GM21381 (cell line): ENCODE data around the gene PDILT.
"Not testable (repeated sequence)": the region's sequence is repeated elsewhere in the genome, so short reads cannot be mapped to it uniquely, and the experiment has no call there.

Experiments
- ATAC-seq: cut with Tn5 transposase; IDR thresholded peaks from one replicate; pipeline ENCODE4 v1.9.1; 2021; ENCODE audit warnings: mild to moderate bottlenecking, moderate library complexity; ENCODE audit not compliant: unreplicated experiment

PDILT gene

GRCh38 chr16:20404637-20405036, at the start of gene PDILT:
Gene PDILT (minus strand): TSS chr16:20404737. CDS start chr16:20399300, 5,437 bp downstream.
- no peak for ATAC-seq

DNA sequence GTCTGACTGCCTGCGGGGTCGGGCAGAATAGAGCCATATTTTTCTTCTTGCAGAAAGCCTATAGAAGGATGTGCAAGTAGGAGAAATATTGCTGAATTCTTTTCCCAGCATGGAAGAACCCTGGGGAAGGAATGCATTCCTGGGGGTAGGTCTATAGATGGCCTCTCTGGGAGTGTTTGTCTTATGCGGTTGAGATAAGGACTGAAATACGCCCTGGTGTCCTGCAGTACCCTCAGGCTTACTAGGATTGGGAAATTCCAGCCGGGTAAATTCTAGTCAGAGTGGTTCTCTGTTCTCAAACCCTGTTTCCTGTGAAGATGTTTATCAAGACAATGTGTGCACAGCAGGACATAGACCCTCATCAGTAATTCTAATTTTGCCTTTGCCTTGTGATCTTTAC, 49.1 kb upstream of the PDILT start:
- not testable (repeated sequence) for ATAC-seq

- ATAC-seq = not testable (repeated sequence)
These were observed 46.8 kb upstream of the PDILT start, which contains the start of gene ACSM2A for GRCh38 chr16:20451364-20451763. Gene ACSM2A (plus strand): TSS chr16:20451521. CDS start chr16:20460115, 8,594 bp downstream.

GRCh38 chr16:20446652-20447393, 42.3 kb upstream of the PDILT start:
- not testable (repeated sequence) for ATAC-seq

- ATAC-seq = not testable (repeated sequence)
These were observed 37.3 kb upstream of the PDILT start for GRCh38 chr16:20441859-20442258.

- ATAC-seq = no peak
These were observed 36.7 kb upstream of the PDILT start for GRCh38 chr16:20441191-20441590.

GRCh38 chr16:20440731-20441130, 36.2 kb upstream of the PDILT start:
- ATAC-seq = not testable (repeated sequence)

GRCh38 chr16:20439820-20440231, 35.3 kb upstream of the PDILT start:
- ATAC-seq = not testable (repeated sequence)

DNA sequence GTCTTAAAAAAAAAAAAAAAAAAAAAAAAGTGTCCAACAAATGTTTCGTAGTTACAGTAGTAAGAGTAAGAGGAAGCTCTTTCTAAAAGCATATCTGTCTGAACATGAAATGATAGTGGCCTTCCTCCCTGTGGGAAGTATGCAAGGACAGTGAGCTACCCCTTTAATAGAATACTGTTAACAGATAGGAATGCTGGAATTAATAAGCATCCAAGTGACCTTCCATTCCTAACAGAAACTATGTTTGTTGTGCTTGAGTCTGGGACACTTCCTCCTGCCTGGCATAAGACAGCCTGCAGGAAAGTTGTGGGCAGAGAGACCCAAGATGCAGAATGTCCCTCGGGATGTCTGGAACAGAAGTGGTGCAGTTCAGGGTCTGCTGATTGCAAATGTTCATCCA, 34.4 kb upstream of the PDILT start:
- not testable (repeated sequence) for ATAC-seq

DNA sequence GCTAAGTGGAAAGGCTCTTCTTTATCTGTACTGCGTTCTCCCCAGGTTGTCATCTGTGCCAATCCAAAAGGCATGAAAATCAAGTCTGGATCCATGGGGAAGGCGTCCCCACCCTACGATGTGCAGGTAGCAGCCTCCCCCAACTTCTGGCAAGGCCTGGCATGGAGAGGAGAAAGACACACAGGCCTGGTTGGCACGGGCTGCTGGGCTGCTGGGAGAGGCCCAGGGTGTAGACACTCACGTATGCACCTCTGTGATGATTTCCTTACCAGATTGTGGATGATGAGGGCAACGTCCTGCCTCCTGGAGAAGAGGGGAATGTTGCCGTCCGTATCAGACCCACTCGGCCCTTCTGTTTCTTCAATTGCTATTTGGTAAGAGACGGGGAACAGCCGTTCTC, 26.4 kb upstream of the PDILT start:
- no peak for ATAC-seq

DNA sequence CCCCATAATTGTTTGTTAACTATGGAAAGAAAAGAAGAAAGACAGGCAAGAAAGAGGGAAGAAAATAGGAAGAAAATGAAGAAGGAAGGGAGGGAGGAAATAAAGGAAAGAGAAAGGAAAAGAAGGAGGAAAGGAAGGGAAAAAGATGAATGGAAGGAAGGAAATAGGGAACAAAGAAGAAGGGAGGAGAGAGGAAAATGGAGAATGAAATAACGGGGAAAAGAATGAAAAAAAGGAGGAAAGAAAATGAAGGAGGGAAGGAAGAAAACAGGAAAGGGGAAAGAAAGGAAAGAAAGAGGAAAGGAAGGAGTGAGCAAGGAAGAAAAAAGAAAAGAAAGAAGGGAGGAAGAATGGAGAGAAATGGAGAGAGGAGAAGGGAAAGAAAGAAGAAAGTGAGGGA, 25.9 kb upstream of the PDILT start:
- not testable (repeated sequence) for ATAC-seq

DNA sequence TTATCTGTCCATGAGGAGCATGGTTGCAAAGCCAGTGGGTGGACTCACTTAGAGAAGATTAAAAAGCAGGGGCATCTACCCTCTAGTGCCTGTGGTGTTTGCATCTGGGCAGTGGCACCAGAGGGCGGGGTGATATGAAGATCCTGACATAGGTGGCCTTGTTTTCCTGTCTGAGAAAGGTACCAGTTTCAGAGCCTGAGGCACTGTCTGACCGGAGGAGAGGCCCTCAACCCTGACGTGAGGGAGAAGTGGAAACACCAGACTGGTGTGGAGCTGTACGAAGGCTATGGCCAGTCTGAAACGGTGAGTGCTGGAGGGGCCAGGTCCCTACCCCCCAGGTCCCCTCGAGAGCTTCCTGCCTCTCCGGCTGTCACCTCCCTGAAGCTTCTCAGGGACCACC, 25.0 kb upstream of the PDILT start:
- not testable (repeated sequence) for ATAC-seq

DNA sequence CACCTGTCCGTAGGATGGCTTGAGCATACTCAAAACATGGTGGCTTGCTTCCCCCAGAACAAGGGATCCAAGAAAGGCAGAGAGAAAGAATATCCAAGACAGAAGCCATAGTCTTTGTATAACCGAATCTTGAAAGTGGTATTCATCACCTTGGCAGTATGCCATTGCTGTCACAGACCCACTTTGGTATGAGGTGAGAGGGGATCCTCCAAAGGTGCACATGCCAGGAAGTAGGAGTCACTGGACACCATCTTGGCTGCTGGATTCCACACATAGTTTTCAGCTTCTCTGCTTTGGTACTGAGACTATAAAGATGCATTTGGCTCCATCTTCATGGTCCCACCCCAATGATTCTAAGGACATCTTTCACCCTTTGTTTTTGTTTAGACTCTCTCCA, 22.9 kb upstream of the PDILT start:
- ATAC-seq = not testable (repeated sequence)

DNA sequence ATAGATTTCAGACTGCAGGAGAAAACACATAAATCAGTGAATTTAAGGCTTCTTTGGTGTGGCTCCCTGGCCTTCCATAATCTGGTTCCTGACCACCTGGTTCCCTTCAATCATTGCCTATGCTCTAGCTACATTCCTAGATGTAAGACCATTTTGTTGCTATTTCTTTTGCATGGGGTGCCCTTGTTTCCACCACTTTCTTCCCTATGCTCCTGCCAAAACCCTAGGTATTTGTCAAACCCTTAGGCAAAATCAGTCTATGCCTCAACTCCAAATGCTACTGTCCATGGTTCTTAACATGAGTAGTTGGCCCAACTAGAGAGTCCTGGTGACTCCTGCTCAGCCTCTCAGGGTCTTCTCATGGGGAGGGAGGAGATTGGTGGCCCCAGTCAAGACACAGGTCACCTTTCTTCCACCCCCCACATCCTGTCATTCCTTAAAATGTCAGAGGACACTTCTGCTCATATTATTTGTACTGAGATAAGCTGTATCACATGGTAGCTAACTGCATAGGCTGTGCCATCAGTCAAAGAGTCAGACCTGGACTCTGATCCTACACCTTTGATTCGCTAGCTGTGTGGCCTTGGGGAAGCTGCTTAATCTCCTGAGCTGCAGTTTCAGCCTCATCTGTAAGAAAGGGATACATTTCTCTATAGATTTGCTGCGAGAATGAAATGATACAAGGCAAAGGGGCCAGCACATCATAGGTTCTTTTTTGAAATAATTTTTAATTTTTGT, 19.8 kb upstream of the PDILT start:
- ATAC-seq = no peak

- ATAC-seq = not testable (repeated sequence)
These were observed 19.2 kb upstream of the PDILT start for GRCh38 chr16:20423772-20424128.

- not testable (repeated sequence) for ATAC-seq
These were observed 17.2 kb upstream of the PDILT start for GRCh38 chr16:20421748-20422147.

DNA sequence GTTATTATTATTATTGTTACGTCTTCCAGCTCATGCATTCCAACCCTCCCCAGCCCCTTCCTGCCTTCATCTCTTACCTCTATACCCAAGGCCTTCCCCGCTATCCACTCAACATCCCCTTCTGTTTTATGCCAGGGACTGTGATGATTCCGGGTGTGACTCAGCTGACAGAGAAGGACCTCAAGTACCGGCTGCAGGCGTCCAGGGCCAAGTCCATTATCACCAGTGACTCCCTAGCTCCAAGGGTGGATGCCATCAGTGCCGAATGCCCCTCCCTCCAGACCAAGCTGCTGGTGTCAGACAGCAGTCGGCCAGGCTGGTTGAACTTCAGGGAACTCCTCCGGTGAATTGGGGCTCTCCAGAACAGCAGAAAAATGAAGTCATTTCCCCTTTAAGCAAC, 14.6 kb upstream of the PDILT start:
- ATAC-seq = not testable (repeated sequence)

- ATAC-seq = no peak
These were observed 11.0 kb upstream of the PDILT start for GRCh38 chr16:20415541-20415940.

- no peak for ATAC-seq
These were observed 6.5 kb upstream of the PDILT start for GRCh38 chr16:20411055-20411454.

DNA sequence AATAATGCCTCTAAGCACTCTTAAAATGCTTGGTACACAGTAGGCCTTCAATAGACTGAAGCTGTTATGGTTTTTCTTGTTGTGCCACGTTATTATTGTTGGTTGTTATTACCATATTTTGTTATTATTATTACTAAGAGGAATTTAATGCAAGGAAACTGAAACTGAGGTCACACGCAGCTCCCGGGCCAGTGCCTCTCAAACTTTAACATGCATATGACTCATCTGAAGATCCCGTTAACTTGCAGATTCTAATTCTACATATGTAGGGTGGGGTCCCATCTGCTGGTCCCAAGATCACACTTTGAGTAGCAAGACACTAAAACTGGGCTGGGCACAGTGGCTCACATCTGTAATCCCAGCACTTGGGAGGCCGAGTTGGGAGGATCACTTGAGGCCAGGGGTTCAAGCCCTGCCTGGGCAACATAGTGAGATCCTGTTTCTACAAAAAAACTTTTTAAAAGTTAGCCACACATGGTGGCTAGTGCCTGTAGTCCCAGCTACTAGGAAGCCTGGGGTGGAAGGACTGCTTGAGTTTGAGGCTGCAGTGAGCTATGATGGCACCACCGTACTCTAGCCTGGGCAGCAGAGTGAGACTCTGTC, 5.7 kb upstream of the PDILT start:
- ATAC-seq = no peak

GRCh38 chr16:20409398-20410120, 5.0 kb upstream of the PDILT start, which contains the start of gene ACSM5:
Gene ACSM5 (plus strand): TSS chr16:20409534. CDS start chr16:20411485, 1,951 bp downstream.
- ATAC-seq = no peak
